PC-3 (cell line): ENCODE results near the gene RERE. TPM values are rescaled to one million over a fixed set of nuclear protein-coding genes. Genes with fewer than 3 reads are reported as not detected.

Source experiments
- ATAC-seq: fragments of 200-7000 bp; cut with Tn5 transposase; 2 replicates; pipeline ENCODE4 v1.9.1; 2020; ENCODE audit warnings: mild to moderate bottlenecking, moderate library complexity
- BruUV-seq: library from RNA; stranded (reverse); fragments of 400-500 nt; replicated peaks from 2 replicates; lab custom pipeline; 2021; lab: Mats Ljungman, UMichigan
- CTCF ChIA-PET: fragments of 300-600 bp; sonication (Branson Sonifier 250); formaldehyde crosslinking; loops from one replicate; lab custom pipeline; 2022; ENCODE audit warnings: antibody characterized with exemption; lab: Charles Lee
- POLR2A ChIA-PET: fragments of 300-600 bp; sonication (Branson Sonifier 250); formaldehyde crosslinking; loops from one replicate; lab custom pipeline; 2022; ENCODE audit warnings: antibody characterized with exemption; ENCODE audit not compliant: unreplicated experiment; lab: Charles Lee
- DNase-seq: peaks from one replicate; pipeline ENCODE4 v3.0.0-alpha.2; 2015
- H2AFZ ChIP-seq: fragments of 300-600 bp; sonication (generic); 2 replicates; pipeline ENCODE4 v1.6.0; 2016; ENCODE audit warnings: antibody characterized with exemption, low read length
- H3F3A ChIP-seq: fragments of 300-600 bp; sonication (generic); one replicate; pipeline ENCODE4 v1.6.0; 2017; ENCODE audit warnings: antibody characterized with exemption, low read length, control low read depth, mild to moderate bottlenecking; ENCODE audit not compliant: unreplicated experiment
- H3K27ac ChIP-seq: fragments of 300-600 bp; sonication (generic); 2 replicates; pipeline ENCODE4 v1.5.1; 2016; ENCODE audit warnings: mild to moderate bottlenecking, low read length
- H3K27me3 ChIP-seq: fragments of 300-600 bp; sonication (generic); 2 replicates; pipeline ENCODE4 v1.6.1; 2016; ENCODE audit warnings: low read length, mixed read lengths
- H3K36me3 ChIP-seq: fragments of 300-600 bp; sonication (generic); 2 replicates; pipeline ENCODE4 v1.6.1; 2016; ENCODE audit warnings: low read depth, mixed run types, low read length, mixed read lengths
- H3K4me1 ChIP-seq: fragments of 300-600 bp; sonication (generic); 2 replicates; pipeline ENCODE4 v1.5.1; 2016; ENCODE audit warnings: low read length; ENCODE audit not compliant: insufficient read depth
- H3K4me2 ChIP-seq: fragments of 300-600 bp; sonication (generic); 2 replicates; pipeline ENCODE4 v1.6.0; 2016; ENCODE audit warnings: low read length
- H3K4me3 ChIP-seq: fragments of 300-600 bp; sonication (generic); 2 replicates; pipeline ENCODE4 v1.5.1; 2016; ENCODE audit warnings: mild to moderate bottlenecking, low read length, mixed read lengths
- H3K79me2 ChIP-seq: fragments of 300-600 bp; sonication (generic); 2 replicates; pipeline ENCODE4 v1.6.1; 2017; ENCODE audit warnings: low read length, mixed read lengths
- H3K9ac ChIP-seq: fragments of 300-600 bp; sonication (generic); 2 replicates; pipeline ENCODE4 v1.6.0; 2016; ENCODE audit warnings: mild to moderate bottlenecking, low read length
- H3K9me2 ChIP-seq: fragments of 300-600 bp; sonication (generic); replicated peaks from 2 replicates; pipeline ENCODE4 v1.6.1; 2016; ENCODE audit warnings: mixed run types, low read length, mixed read lengths
- H3K9me3 ChIP-seq: fragments of 300-600 bp; sonication (generic); 2 replicates; pipeline ENCODE4 v1.6.1; 2016; ENCODE audit warnings: low read length, mixed read lengths
- H4K20me1 ChIP-seq: fragments of 300-600 bp; sonication (generic); 2 replicates; pipeline ENCODE4 v1.6.1; 2016; ENCODE audit warnings: low read length, mixed read lengths
- CTCF ChIP-seq: fragments of 300-600 bp; sonication (generic); conservative IDR thresholded peaks from 2 replicates; pipeline ENCODE4 v1.5.1; 2017; ENCODE audit warnings: antibody characterized with exemption, low read depth, mild to moderate bottlenecking, low read length
- EZH2 ChIP-seq: fragments of 300-600 bp; sonication (generic); IDR thresholded peaks from one replicate; pipeline ENCODE4 v1.6.1; 2017; ENCODE audit warnings: antibody characterized with exemption, mild to moderate bottlenecking, low read length; ENCODE audit not compliant: unreplicated experiment
- EZH2phosphoT487 ChIP-seq: fragments of 300-600 bp; sonication (generic); IDR thresholded peaks from 2 replicates; pipeline ENCODE4 v1.6.1; 2018; ENCODE audit warnings: mild to moderate bottlenecking, antibody characterized with exemption, low read length, borderline replicate concordance
- intact Hi-C: fragments of 100-400 bp; cut with micrococcal nuclease; formaldehyde crosslinking; loops from 2 replicates; pipeline ENCODE4 v1.9.0; 2023
- total RNA-seq: library from RNA; depleted of rRNA; stranded (reverse); fragments of >200 nt; gene quantifications from 2 replicates; pipeline ENCODE4 v1.2.3, GENCODE V29; 2014

RERE gene
- total RNA-seq, 1 experiment from 2014 or later = 24.2 TPM

GRCh38 chr1:8674481-8674880, 143.0 kb downstream of the RERE start:
- Histone ChIP-seq H3K9me2 (no peaks in the 10 kb centered on the region), H4K20me1 (peaks cover 9% of the 10 kb centered on the region; the same call in 1 of the 2 replicates), H3K4me1 (peaks cover 44% of the 10 kb centered on the region), H3K27me3 (no peaks in the 10 kb centered on the region), H3K36me3 (no peaks in the 10 kb centered on the region), H3K79me2 (peaks cover 90% of the 10 kb centered on the region), H3K9me3 (no peaks in the 10 kb centered on the region), H2AFZ (no peak overlapping the region), H3F3A (no peaks in the 10 kb centered on the region), H3K4me2 (peak overlapping the region; percentile 26), H3K4me3 (no peak overlapping the region), H3K9ac (no peak overlapping the region), H3K27ac (0 out of 2 replicates have a peak overlapping the region, but pooled peaks have one; percentile 7)
- ChIA-PET CTCF (no interaction called here), POLR2A (no interaction called here)
- intact Hi-C loops = no loop called here
- BruUV-seq = no TSS peak
- ATAC-seq (no peak), DNase-seq (no peak)
- no peak for TF ChIP-seq EZH2
- no peak for TF ChIP-seq EZH2phosphoT487
- no peak for TF ChIP-seq CTCF

GRCh38 chr1:8671306-8671917, 146.0 kb downstream of the RERE start:
- DNase-seq = peak; percentile 71
- peak overlapping the region; percentile 20; the same call in 1 of the 2 replicates for H3K4me2 ChIP-seq
- H3K4me1 ChIP-seq = peaks cover 57% of the 10 kb centered on the region
- H3K9me2 ChIP-seq = no peaks in the 10 kb centered on the region
- peak overlapping the region; percentile 5; the same call in 1 of the 2 replicates for H3K9ac ChIP-seq
- intact Hi-C loops = loop anchor here (1.0 to 2.0 kb wide), 2 partner anchors 101 to 110 kb away; no protein-coding TSS in a partner anchor
- H3K27me3 ChIP-seq = no peaks in the 10 kb centered on the region
- H2AFZ ChIP-seq = no peak overlapping the region
- H3F3A ChIP-seq = no peaks in the 10 kb centered on the region
- ChIA-PET CTCF (interaction anchor here (1.0 to 1.4 kb wide), 3 partner anchors 19 to 106 kb away, joined by 3 to 4 read pairs (median 4); no protein-coding TSS in a partner anchor), POLR2A (interaction anchor here (0.7 kb wide), 1 partner anchor 8 kb away, joined by 6 read pairs; no protein-coding TSS in a partner anchor)
- no peak for TF ChIP-seq EZH2
- TF ChIP-seq EZH2phosphoT487 = no peak
- peak; percentile 90 for TF ChIP-seq CTCF
- peaks cover 16% of the 10 kb centered on the region; the same call in 1 of the 2 replicates for H4K20me1 ChIP-seq
- 0 out of 2 replicates have a peak, but pooled peaks have one; percentile 18 for ATAC-seq
- peaks cover 91% of the 10 kb centered on the region for H3K79me2 ChIP-seq
- no TSS peak for BruUV-seq
- H3K4me3 ChIP-seq = no peak overlapping the region
- no peaks in the 10 kb centered on the region for H3K9me3 ChIP-seq
- H3K27ac ChIP-seq = 0 out of 2 replicates have a peak overlapping the region, but pooled peaks have one; percentile 2
- H3K36me3 ChIP-seq = no peaks in the 10 kb centered on the region
